Hepatocyte (in vitro differentiated cells): ENCODE results near the gene KSR2. TPM values are rescaled to one million over a fixed set of nuclear protein-coding genes. Genes with fewer than 3 reads are reported as not detected.

Source experiments
- DNase-seq: peaks from one replicate; pipeline ENCODE4 v3.0.0-alpha.2; 2016; ENCODE audit warnings: low spot score
- H2AFZ ChIP-seq: fragments of 200-600 bp; sonication (generic); 2 replicates; pipeline ENCODE4 v1.6.0; 2016; ENCODE audit warnings: antibody characterized with exemption, mild to moderate bottlenecking
- H3K27ac ChIP-seq: fragments of 200-600 bp; sonication (generic); 2 replicates; pipeline ENCODE4 v1.5.1; 2016; ENCODE audit warnings: mild to moderate bottlenecking
- H3K27me3 ChIP-seq: fragments of 200-600 bp; sonication (generic); 2 replicates; pipeline ENCODE4 v1.6.1; 2016
- H3K36me3 ChIP-seq: fragments of 200-600 bp; sonication (generic); replicated peaks from 2 replicates; pipeline ENCODE4 v1.5.1; 2016; ENCODE audit warnings: low read depth; ENCODE audit not compliant: insufficient read depth
- H3K4me1 ChIP-seq: fragments of 200-600 bp; sonication (generic); 2 replicates; pipeline ENCODE4 v1.5.1; 2016; ENCODE audit warnings: mild to moderate bottlenecking, moderate library complexity; ENCODE audit not compliant: insufficient read depth
- H3K4me2 ChIP-seq: fragments of 200-600 bp; sonication (generic); 2 replicates; pipeline ENCODE4 v1.6.0; 2016
- H3K4me3 ChIP-seq: fragments of 200-600 bp; sonication (generic); 2 replicates; pipeline ENCODE4 v1.5.1; 2016; ENCODE audit warnings: mild to moderate bottlenecking
- H3K79me2 ChIP-seq: fragments of 200-600 bp; sonication (generic); 2 replicates; pipeline ENCODE4 v1.6.0; 2017; ENCODE audit warnings: mild to moderate bottlenecking
- H3K9me2 ChIP-seq: fragments of 200-600 bp; sonication (generic); replicated peaks from 2 replicates; pipeline ENCODE4 v1.6.0; 2017; ENCODE audit warnings: mild to moderate bottlenecking; ENCODE audit not compliant: insufficient read depth
- H3K9me3 ChIP-seq: fragments of 200-600 bp; sonication (generic); 2 replicates; pipeline ENCODE4 v1.5.1; 2016; ENCODE audit warnings: low read depth, mild to moderate bottlenecking
- H4K20me1 ChIP-seq: fragments of 200-600 bp; sonication (generic); 2 replicates; pipeline ENCODE4 v1.6.0; 2016; ENCODE audit warnings: mild to moderate bottlenecking; ENCODE audit not compliant: insufficient read depth, poor library complexity, severe bottlenecking
- EZH2 ChIP-seq: fragments of 200-600 bp; sonication (generic); IDR thresholded peaks from 2 replicates; pipeline ENCODE4 v1.6.1; 2016; ENCODE audit warnings: antibody characterized with exemption, mild to moderate bottlenecking, borderline replicate concordance
- EZH2phosphoT487 ChIP-seq: fragments of 200-600 bp; sonication (generic); IDR thresholded peaks from one replicate; pipeline ENCODE4 v1.6.1; 2018; ENCODE audit warnings: antibody characterized with exemption, mild to moderate bottlenecking, low read depth, moderate library complexity; ENCODE audit not compliant: unreplicated experiment, severe bottlenecking
- WGBS: methylation state at CpG from one replicate; pipeline ENCODE4 v1.1.6; 2016; ENCODE audit warnings: low lambda C conversion rate; ENCODE audit errors: missing lambda C conversion rate; 5-methylcytosine and 5-hydroxymethylcytosine counted together
- polyA plus RNA-seq: library from polyadenylated mRNA; unstranded; fragments of >200 nt; fragmentation: Nextera tagmentation; extraction: Ambion mirVana; gene quantifications from 2 replicates; pipeline ENCODE4 v1.2.1, GENCODE V29; 2016
- total RNA-seq: library from RNA; depleted of rRNA; stranded (reverse); fragments of >200 nt; gene quantifications from 2 replicates; pipeline ENCODE4 v1.2.3, GENCODE V29; 2014
- TF ChIP-seq, protein P1 (sequence below): fragments of 200-600 bp; sonication (generic); IDR thresholded peaks from 2 replicates; pipeline ENCODE4 v1.5.1; 2016; ENCODE audit warnings: antibody characterized with exemption, mild to moderate bottlenecking; ENCODE audit not compliant: poor library complexity

Gene KSR2
- total and polyA plus RNA-seq, 2 experiments from 2014 or later, result 0.37 to 0.46 TPM

DNA sequence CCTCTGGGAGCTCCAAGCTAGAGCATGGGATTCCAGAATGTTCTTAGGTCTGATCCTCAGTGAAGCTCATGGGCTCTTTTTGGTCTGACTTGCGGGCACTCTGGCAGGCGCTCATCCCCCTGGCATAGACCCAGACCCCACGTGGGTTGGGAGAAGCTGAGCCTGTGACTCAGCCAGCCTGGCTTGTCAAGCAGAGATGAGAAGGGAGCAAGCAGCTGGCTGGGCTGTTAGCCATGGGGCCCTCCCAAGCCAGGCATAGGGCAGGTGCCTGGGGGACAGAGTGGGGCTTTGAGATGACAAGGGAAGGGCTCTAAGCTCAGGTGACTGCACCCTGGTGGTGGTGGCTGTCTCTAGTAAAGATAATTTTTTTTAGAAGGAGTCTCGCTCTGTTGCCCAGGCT, 527.0 kb downstream of the KSR2 start:
- Histone ChIP-seq H3K27ac (no peak overlapping the region), H3K27me3 (no peaks in the 10 kb centered on the region), H3K9me3 (no peaks in the 10 kb centered on the region), H3K79me2 (no peaks in the 10 kb centered on the region), H2AFZ (no peak overlapping the region), H3K4me3 (no peak overlapping the region), H3K9me2 (no peaks in the 10 kb centered on the region), H3K4me1 (no peaks in the 10 kb centered on the region), H4K20me1 (no peaks in the 10 kb centered on the region), H3K4me2 (no peak overlapping the region), H3K36me3 (no peaks in the 10 kb centered on the region)
- TF ChIP-seq, protein P1, sequence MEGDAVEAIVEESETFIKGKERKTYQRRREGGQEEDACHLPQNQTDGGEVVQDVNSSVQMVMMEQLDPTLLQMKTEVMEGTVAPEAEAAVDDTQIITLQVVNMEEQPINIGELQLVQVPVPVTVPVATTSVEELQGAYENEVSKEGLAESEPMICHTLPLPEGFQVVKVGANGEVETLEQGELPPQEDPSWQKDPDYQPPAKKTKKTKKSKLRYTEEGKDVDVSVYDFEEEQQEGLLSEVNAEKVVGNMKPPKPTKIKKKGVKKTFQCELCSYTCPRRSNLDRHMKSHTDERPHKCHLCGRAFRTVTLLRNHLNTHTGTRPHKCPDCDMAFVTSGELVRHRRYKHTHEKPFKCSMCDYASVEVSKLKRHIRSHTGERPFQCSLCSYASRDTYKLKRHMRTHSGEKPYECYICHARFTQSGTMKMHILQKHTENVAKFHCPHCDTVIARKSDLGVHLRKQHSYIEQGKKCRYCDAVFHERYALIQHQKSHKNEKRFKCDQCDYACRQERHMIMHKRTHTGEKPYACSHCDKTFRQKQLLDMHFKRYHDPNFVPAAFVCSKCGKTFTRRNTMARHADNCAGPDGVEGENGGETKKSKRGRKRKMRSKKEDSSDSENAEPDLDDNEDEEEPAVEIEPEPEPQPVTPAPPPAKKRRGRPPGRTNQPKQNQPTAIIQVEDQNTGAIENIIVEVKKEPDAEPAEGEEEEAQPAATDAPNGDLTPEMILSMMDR, result no peak
- no peak for TF ChIP-seq EZH2
- no peak for TF ChIP-seq EZH2phosphoT487
- WGBS, result 80% methylated on average over 4 of the region's 4 CpGs
- no peak for DNase-seq

DNA sequence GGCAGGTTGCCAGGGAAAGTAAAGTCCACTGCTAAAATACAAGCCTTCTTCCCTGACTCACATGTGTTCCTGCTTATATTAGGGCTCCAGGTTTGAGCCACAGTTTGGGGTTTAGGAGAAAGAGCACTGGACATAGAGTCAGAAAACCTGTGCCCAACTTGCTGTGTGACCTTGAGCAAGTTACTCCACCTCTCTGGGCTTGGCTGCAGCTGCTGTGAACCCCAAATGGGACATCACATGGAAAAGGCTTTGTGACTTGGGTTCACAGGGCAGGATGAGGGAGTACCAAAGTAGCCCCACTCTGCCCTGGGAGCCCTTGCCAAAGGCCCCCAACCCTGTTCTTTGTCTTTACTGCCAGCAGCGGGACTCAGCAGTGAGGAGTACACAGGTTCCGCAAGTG, 528.4 kb downstream of the KSR2 start:
- Histone ChIP-seq H3K79me2 (no peaks in the 10 kb centered on the region), H3K27ac (no peak overlapping the region), H3K4me2 (no peak overlapping the region), H3K27me3 (no peaks in the 10 kb centered on the region), H3K4me3 (no peak overlapping the region), H3K36me3 (no peaks in the 10 kb centered on the region), H3K4me1 (no peaks in the 10 kb centered on the region), H2AFZ (no peak overlapping the region), H4K20me1 (no peaks in the 10 kb centered on the region), H3K9me3 (no peaks in the 10 kb centered on the region), H3K9me2 (no peaks in the 10 kb centered on the region)
- no peak for DNase-seq
- TF ChIP-seq, protein P1, result no peak
- TF ChIP-seq EZH2phosphoT487, result no peak
- TF ChIP-seq EZH2, result no peak
- 97% methylated on average over 2 of the region's 2 CpGs for whole genome bisulfite sequencing

DNA sequence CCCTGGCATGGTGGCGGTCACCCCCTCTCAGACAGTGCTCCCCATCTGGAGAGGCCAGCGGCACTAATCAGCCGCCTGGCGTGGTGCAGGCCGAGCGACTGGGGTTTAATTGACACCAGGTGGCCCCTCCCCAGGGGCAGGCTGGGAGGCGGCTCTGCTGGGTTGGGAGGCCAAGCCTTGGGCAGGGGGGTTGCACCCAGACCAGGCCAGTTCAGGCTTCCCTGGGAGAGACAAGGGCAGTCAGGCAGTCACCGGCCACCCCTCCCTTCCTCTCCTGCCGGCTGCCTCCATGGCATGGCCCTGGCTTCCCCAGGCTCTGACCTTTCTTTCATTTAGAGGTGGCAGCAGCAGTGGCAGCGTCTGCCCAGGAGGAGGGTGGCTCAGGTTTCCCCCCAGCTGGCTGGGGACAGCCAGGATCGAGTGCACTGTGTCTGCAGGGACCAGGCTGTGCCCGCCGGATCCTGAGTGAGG, 529.2 kb downstream of the KSR2 start:
- H3K79me2 ChIP-seq, result no peaks in the 10 kb centered on the region
- no peak overlapping the region for H3K27ac ChIP-seq
- no peaks in the 10 kb centered on the region for H3K9me3 ChIP-seq
- TF ChIP-seq EZH2 (no peak), EZH2phosphoT487 (no peak)
- TF ChIP-seq, protein P1, result no peak
- no peak overlapping the region for H3K4me3 ChIP-seq
- no peak overlapping the region for H3K4me2 ChIP-seq
- H3K9me2 ChIP-seq, result no peaks in the 10 kb centered on the region
- H3K36me3 ChIP-seq, result no peaks in the 10 kb centered on the region
- H2AFZ ChIP-seq, result no peak overlapping the region
- 67% methylated on average over 13 of the region's 13 CpGs for WGBS
- DNase-seq, result no peak
- no peaks in the 10 kb centered on the region for H4K20me1 ChIP-seq
- H3K27me3 ChIP-seq, result no peaks in the 10 kb centered on the region
- no peaks in the 10 kb centered on the region for H3K4me1 ChIP-seq

DNA sequence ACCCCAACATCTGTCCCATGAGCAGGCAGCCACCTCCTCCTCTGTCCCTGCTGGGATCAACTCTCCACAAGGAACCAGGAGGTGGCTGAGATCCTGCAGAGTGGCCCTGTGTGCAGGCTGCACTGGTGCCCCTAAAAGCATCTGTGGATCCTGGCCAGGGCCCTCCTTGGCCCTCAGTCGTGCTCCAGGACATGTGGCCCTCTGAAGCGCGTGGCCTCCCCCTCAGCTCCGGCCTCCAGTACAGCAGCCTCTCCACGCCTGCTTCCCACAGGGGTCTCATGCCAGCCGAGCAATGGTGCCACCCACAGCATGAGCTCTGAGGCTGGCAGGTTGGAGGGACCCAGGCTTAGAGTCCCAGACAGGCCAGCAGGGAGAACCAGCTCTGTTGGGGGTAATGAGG, 530.0 kb downstream of the KSR2 start:
- Histone ChIP-seq H2AFZ (no peak overlapping the region), H4K20me1 (no peaks in the 10 kb centered on the region), H3K36me3 (no peaks in the 10 kb centered on the region), H3K9me3 (no peaks in the 10 kb centered on the region), H3K27me3 (no peaks in the 10 kb centered on the region), H3K4me3 (no peak overlapping the region), H3K9me2 (no peaks in the 10 kb centered on the region), H3K27ac (no peak overlapping the region), H3K4me2 (no peak overlapping the region), H3K79me2 (no peaks in the 10 kb centered on the region), H3K4me1 (no peaks in the 10 kb centered on the region)
- no peak for DNase-seq
- 95% methylated on average over 6 of the region's 6 CpGs for WGBS
- TF ChIP-seq EZH2phosphoT487, result no peak
- no peak for TF ChIP-seq EZH2
- TF ChIP-seq, protein P1, result no peak
